Body of pancreas (tissue), 4 donors: Measurements from ENCODE around the gene CCL28.
"Not testable (repeated sequence)": the region's sequence is repeated elsewhere in the genome, so short reads cannot be mapped to it uniquely, and the experiment has no call there.

ENCODE experiments used
- CTCF ChIP-seq, 7 experiments: fragments of 450-650 bp in 4 of 7; fragments of 200-600 bp in 3 of 7; sonication (generic) in 3 of 7; IDR thresholded peaks; one replicate each; pipeline ENCODE4 v1.5.1; 2016 to 2019; ENCODE audit warnings: antibody characterized with exemption in 7 of 7
- POLR2A ChIP-seq, 3 donors: fragments of 450-650 bp; IDR thresholded peaks; one replicate each; pipeline ENCODE4 v1.6.1; 2016; ENCODE audit warnings: antibody characterized with exemption in 3 of 3, mild to moderate bottlenecking in 2 of 3

- TF ChIP-seq CTCF, POLR2A (IDR thresholded peaks at IDR 0.05): not testable (repeated sequence)
Observed at GRCh38 chr5:43423086-43423485, 10.9 kb upstream of the CCL28 start.
